HG03039 (cell line): ENCODE results near the gene NIPA2.

Experiments used
- ATAC-seq: cut with Tn5 transposase; IDR thresholded peaks from one replicate; pipeline ENCODE4 v1.9.1; 2021; ENCODE audit warnings: mild to moderate bottlenecking, moderate library complexity; ENCODE audit not compliant: unreplicated experiment

NIPA2 gene

DNA sequence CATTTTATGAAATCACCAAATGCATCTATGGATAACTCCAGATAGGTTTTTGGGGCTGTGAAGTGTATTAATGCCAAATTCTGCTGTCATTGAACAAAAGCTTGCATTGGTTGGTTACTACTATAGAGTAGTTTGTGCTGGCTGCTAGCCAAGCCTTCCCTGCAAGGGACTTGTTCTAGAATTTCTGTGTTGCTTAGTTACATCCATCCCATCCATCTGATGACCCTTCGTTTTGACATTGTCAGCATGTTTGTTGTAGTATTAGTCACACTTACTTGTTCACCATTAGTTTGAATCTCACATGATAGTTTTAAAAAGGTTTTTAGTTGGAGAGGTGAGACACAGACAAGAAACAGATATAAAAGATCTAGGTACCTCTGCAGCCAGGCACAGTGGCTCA is 7.0 kb upstream of the NIPA2 start:
- no peak for ATAC-seq

DNA sequence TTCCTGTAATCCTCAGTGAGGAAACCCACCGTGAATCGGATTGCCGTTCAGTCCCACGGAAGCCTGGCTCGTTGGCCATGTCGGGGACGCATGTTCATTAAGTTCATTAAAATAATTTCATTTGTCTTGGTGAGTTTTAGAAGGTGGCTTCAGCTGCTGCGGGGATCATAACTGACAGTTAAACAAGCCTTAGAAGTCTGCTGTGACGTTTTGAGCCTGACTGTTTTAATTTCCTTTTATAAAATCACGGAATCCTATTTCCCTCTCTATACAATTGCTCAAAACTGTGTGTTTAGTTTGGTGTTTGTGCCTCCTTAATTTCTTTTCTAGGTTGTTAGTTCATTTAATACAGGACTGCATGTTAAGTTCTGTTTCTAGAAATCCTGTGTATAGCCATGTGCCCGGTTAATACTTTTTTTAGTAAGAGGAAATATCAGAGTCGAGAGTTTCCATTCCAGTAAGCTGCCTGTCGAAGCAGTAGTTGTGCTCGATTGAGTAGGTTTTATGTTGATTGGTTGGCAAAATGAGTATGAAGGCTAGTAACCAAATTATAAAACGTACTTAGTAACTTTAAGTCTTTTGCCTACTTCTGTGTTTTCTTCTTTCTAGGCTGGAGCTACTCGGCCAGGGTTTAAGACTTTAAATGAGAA is 705 bp downstream of the NIPA2 start:
- no peak for ATAC-seq

DNA sequence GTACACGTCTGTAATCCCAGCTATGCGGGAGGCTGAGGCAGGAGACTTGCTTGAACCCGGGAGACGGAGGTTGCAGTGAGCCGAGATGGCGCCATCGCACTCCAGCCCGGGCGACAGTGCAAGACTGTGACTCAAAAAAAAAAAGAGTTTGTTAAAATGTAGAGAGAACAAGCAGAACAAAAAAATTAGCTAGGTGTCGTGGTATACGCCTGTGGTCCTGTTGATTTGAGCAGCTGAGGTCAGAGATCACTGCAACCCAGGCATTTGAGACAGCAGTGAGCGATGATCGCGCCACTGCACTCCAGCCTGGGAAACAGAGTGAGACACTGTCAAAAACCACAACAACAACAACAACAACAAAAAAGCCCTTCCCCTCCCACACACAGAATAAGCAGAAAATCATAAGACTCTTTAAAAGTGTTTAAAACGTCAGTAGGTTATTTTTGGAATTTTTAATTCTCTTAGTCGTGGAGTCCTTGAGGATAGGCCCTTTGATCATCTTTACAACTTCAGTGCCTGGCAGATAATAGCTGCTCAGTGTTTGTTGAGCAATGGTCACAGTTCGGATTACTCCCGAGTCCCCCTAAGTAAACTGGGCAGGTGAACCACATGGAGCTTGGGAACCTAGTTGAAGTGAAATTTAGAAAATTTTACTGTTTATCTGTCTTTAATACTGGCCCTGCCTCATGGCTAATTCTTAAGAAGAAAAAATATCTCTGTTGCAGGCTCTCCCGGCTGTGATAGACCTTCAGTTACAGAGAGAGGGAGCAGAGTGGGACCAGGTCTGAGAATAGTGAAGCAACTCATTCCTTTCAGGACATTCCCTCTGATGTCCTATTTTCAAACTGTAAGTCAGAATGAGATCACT is 6.2 kb downstream of the NIPA2 start:
- ATAC-seq, result no peak

DNA sequence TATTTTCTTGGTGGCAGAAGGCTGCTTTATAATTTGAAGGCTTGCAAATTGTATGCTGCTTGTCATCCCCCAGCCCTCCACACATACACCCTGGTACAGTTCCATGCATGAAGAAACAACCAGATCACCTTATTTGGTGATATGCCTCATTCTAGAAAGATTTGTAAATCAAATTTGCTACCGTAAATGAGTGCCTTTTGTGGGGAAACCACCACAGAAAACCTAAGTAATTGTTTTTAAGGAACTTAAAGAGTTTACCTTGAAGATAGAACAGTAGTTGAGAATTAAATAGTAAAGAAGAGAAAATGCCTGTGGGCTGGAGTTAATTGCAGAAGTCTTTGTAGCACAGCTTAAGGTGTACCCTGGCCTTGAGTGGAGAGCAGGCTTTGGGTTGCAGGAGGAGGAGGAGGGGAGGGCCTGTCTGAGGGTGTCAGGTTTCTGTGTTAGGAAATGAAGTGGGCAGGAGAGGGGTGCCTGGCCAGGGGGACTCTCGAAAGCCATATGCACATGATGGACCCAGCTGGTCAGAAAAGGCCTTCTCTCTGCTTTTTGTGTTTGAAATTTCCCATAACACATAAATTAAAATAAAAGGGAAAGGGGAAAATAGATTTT is 6.9 kb downstream of the NIPA2 start:
- no peak for ATAC-seq

DNA sequence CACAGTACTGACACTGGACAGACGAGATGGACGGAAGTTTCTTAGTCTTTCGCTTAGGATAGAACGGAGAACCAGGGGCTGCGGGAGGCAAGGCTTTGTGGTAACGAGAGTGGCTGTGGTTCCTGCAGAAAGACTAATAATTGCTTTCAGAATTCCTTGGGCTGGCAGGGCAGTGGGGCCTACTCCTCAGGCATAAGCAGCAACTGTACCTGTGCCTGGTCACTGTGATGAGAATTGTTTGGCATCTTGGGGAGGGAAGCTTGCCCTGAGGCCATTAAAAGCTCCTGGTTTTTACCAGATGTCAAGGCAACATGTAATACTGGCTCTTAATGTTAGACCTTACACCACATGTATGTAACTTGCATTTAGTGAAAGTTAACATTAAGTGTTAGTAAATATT is 7.6 kb downstream of the NIPA2 start:
- ATAC-seq, result no peak

DNA sequence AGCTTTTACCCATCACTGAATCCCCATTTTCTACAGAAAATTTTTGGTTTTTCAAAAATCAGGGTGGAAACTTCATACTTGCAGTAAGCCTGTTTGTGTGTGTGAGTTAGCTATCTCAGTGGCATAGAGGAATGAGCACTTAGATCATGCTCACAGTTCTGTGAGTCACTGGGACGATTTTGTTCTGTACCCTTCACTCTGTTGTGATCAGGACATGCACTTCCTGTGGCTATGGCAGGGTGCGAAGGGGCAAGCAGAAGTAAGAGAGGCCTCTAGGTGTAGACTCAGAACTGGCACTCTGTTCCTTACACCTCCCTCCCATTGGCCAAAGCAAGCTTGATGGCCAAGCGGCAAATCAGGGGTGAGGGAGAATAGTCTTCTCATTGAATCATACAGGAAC is 11.6 kb downstream of the NIPA2 start:
- no peak for ATAC-seq

DNA sequence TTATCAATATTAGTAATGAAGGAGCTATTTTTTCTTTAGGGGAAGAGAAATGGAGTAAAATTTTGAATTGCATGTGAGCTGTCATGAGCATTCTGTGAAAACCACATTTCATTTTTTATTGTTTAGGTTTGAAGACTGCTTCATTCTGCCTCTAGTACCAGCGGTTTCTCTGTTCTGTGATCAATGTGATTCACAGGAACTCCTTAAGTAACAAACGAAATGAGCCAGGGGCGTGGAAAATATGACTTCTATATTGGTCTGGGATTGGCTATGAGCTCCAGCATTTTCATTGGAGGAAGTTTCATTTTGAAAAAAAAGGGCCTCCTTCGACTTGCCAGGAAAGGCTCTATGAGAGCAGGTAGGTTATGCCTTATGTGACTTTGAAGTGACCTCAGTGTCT is 13.0 kb downstream of the NIPA2 start:
- ATAC-seq, result no peak

DNA sequence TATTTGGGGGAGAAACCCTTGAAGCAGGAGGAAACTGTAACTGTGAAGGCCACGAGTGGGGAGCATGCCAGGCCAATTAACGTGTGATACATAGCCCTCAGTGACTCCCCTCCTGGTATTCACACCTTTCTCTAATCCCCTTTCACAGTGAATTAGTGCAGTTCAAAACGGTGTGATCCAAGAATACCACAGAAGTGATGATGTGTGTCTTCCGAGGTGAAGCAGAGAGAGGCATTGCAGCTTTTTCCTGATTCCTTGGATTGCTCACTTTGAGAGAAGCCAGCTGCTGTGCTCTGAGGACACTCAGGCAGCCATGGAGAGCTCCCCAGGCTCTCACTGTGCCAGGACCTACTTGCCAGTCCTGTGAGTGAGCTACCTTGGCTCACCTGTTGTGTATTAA is 17.3 kb downstream of the NIPA2 start:
- ATAC-seq, result no peak

DNA sequence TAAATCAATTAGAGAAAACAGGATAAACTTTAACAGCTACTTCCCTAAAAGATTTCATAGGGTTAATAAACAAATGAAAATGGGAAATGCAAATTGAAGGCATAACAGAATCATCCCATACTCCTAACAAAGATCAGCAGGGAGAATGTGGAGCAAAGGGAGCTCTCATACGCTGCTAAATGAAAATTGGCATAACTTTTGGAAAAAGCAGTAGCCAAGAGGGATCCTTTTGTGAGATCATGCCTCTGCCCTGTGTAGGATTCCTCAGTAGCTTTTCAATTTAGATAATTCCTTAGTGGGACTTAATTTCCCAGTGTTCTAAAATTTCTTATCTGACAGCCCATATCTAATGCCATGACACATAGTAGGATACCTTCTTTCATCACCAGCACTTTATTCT is 18.2 kb downstream of the NIPA2 start:
- ATAC-seq, result no peak

DNA sequence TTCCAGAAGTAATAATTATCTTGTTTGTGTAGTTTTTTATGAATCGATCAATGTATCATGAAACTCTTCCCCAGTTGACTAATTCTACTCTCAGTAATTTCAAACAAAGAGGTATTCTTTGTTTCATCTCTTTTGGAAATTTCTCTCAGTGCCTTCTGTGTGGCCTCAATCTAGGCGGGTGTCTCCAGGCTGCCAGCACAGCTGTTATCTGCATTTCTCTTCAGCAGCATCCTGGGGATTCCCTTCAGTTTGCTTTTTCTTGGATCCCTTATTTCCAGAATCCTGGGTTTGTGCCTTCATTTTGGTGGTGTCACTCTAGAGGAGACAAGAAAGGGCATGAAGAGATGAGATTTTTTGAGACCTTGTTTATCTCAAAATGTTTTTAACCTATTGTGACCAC is 22.7 kb downstream of the NIPA2 start:
- no peak for ATAC-seq

DNA sequence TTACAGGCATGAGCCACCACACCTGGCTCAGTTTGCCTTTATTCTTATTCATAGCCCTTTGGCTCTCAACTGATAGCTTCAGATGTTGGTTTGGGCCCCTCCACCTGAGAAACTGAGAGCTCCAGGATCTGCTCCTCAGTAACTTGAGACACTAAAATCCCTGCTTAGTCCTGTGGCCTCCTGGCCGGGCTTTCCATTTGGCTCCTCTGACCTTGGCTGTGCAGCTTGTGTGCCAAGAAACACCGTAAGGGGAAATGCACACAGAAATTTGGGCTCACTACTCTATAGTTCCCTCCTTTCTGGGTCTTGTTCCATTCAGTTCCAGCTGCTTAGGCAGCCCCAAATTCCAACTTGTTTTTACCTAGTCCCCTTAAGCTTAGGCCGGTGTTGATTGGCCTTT is 24.9 kb downstream of the NIPA2 start:
- ATAC-seq, result no peak

DNA sequence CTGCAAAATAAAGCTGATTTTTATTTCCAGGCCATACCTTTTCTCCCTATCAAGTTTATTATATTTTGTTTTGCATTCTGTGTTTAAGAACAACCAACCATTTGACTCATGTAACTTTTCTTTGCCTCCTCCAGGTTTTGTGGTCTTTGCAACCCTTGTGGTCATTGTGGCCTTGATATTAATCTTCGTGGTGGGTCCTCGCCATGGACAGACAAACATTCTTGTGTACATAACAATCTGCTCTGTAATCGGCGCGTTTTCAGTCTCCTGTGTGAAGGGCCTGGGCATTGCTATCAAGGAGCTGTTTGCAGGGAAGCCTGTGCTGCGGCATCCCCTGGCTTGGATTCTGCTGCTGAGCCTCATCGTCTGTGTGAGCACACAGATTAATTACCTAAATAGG is 27.6 kb downstream of the NIPA2 start:
- no peak for ATAC-seq

DNA sequence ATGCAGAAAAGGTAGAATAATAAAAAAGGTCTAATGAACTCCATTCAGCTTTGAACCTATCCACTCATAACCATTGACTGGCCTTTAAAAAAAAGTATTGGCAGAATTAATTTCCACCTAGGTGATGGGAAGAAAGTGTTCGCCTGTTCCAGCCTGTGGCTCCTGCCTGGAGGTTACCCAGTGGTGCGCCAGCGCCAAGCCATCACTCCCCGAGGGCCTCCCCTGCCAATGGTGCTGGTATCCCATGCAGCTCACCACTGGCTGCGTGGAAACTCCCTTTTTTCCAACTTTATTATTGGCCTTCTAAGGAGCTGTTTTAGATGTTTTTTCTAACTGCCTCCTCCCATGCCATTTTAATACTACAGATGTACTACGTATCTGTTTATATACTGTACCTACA is 29.4 kb downstream of the NIPA2 start:
- ATAC-seq, result no peak

DNA sequence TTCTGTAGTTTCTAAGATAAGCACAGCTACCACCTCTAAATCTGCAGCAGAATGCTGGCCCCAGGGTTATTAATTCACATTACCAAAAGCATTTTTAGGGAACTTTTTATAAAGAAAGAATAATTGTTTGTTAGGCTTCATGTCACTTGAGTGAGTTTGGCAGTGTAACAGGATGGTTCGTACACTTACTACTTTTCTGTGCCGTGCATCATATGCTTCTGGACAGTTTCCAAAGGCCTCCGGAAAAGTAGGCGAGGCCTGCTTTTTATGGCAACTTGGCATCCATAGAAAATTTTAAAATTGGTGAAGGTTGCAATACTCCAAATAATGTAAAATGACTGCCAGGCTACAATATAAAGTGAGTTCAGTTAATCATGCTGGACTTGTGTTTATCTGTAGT is 30.0 kb downstream of the NIPA2 start:
- no peak for ATAC-seq

DNA sequence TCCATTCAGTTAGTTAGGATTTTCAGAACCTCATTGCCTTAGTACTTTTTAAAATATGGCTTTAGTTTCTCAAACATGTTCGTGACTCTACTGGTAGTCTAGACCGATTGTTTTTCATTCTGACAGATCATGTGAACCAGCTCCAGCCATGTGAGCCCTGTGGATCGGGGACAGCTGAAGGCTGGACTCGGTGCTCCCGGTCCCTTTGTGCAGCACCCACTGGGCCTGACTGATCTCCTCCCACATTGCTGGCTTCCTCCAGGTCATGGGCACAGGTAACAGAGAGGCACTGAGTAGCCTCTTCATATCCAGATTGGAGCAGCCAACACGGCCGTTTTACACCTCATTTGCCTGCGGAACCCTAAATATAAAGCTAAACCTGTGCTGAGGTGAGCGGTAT is 30.5 kb downstream of the NIPA2 start:
- ATAC-seq, result no peak

DNA sequence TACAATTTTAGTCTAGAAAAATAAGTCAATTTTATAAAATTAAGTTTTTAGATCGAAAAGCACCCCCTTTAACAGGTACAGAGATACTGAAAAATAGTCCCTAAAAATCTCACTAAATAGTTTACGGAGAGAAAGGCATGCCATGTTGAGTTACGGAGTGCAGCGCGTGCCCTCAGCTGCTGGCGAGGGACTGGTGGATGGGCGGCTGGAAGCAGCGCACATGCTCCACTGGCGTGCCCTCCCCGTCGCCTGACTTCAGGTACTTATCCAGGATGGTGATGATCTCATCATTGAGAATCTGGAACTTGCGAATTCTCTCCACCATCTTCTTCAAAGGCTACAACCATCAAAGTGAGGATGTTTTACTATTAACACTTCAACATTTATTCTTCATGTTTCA is 31.4 kb downstream of the NIPA2 start:
- ATAC-seq, result no peak

DNA sequence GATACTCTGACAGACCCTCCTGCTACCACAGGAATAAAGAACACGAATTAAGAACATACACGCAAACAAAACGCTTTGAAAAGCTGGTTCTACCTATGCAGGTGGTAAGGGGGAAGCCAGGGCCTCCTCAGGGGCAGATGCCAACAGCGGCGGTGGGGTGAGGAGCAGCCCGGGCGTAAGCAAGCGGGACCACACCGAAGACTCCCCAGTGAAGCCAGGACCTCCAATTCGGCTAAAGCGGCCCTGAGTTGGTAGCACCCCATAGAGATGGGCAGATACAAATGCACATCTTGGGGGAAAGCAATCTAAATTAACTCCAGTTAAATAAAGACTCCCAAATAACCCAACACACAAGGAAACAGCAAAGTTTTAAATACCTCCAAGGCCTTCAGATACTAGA is 32.4 kb downstream of the NIPA2 start:
- ATAC-seq, result no peak

DNA sequence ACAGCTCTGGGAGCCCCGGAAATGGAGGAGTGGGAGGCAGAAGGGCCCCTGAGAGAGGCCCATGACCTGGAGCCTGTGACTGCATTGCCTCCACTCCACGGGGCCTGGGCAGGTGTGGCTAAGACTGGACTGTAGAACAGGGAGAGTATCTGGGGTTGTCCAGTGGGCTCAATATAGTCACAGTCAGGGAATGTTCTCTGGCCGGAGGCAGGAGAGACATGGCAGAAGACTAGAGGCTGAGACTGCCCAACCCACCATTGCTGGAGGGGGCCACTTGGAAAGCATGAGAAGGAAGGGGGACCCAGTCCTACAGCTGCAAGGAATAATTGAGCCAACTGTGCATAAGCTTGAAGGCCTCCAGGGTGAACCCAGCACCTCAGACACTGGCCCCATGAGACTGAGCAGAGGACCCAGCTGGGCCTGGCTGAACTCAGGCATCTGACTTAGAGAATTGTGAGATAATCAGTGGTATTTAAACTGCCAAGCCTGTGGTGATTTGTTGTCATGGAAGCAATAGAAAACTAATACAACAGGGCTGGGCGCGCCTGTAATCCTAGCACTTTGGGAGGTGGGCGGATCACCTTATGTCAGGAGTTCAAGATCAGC is 33.1 kb downstream of the NIPA2 start:
- ATAC-seq, result no peak

DNA sequence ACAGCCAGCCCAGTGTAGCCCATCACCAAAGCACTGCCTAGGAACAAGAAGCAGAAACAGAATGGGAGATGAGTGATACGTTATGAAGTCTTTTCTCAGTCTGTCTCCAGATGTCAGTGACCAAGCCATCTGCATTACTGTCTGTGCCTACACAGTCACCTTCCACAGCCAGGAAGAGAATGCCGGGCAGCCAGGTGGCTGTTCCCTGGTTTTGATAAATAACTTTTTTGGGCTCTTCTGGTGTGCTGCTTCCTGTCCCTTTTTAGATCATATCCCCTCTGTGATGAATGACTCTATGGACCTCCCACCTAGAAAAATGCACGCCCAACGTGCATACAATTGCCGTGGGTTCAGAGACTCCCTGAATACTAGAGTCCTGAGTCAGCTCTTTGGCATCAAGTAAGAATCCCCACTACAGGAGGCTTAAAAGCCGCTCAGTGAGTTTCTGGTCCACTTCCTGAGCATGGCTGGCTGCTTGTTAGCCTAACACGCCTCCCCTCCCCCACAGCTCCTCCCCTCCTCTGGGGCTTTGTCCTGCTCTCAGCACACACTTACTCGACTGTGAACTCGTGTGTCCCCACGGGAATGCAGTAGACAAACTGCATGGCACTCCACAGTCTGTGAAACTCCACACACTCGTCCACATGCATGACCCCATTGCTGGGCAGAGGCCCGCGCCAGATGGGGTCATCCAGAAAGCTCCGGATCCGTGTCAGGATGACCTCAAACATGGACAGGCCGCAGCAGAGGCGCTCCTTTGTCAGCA is 34.7 kb downstream of the NIPA2 start:
- no peak for ATAC-seq

DNA sequence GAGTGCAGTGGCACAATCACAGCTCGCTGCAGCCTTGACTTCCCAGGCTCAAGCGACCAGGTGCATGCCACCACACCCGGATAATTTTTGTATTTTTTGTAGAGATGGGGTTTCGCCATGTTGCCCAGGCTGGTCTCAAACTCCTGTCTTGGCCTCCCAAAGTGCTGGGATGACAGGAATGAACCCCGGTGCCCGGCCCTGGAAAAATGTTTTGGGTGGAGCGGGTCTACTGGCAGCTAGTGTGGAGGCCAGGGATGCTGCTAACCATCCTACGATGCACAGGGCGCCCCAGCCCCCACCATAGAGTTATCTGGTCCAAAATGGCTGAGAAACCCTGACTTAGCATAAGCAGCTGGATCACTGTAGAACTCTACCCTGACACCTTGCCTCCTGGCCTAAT is 35.4 kb downstream of the NIPA2 start:
- ATAC-seq, result no peak

DNA sequence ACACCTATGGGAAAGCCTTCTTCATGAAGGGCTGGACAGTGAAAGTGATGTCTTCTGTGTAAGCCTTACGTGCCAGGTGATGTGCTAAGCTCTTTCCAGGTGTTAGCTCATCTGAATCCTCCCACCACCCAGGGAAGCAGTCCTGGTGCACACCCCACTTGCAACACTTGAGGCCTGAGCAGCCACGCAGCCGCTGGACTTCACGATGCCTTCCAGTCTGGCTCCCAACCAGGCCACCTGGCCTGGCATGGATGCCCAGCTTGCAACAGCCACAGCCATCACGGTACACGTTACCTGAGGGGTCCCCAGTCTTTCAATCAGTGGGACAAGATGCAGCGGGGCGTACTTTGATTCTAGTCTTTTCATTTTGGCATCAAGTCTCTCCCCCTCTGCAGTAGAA is 35.8 kb downstream of the NIPA2 start:
- no peak for ATAC-seq
